HG02981 (cell line): ENCODE measurements around the gene FCSK.

Experiments used
- ATAC-seq: cut with Tn5 transposase; IDR thresholded peaks from one replicate; pipeline ENCODE4 v1.9.1; 2021; ENCODE audit warnings: mild to moderate bottlenecking, moderate library complexity; ENCODE audit not compliant: unreplicated experiment

Gene FCSK

GRCh38 chr16:70453117-70453891, 1.1 kb upstream of the FCSK start:
- no peak for ATAC-seq

- no peak for ATAC-seq
These were observed 538 bp upstream of the FCSK start for GRCh38 chr16:70453892-70454221.

GRCh38 chr16:70455910-70456309, 1.5 kb downstream of the FCSK start:
- ATAC-seq = no peak

- no peak for ATAC-seq
These were observed 3.2 kb downstream of the FCSK start for GRCh38 chr16:70457446-70458166.

GRCh38 chr16:70460737-70461261, 6.4 kb downstream of the FCSK start:
- ATAC-seq = no peak

GRCh38 chr16:70463235-70463634, 8.8 kb downstream of the FCSK start:
- no peak for ATAC-seq

- no peak for ATAC-seq
These were observed 11.8 kb downstream of the FCSK start for GRCh38 chr16:70465999-70466804.

GRCh38 chr16:70466805-70467076, 12.3 kb downstream of the FCSK start:
- no peak for ATAC-seq

GRCh38 chr16:70467113-70467512, 12.7 kb downstream of the FCSK start:
- ATAC-seq = no peak

- no peak for ATAC-seq
These were observed 13.2 kb downstream of the FCSK start for GRCh38 chr16:70467608-70468007.

- ATAC-seq = no peak
These were observed 14.6 kb downstream of the FCSK start for GRCh38 chr16:70468776-70469525.

- no peak for ATAC-seq
These were observed 15.9 kb downstream of the FCSK start for GRCh38 chr16:70470141-70470926.

- ATAC-seq = no peak
These were observed 16.5 kb downstream of the FCSK start for GRCh38 chr16:70470927-70471341.

GRCh38 chr16:70472786-70473433, 18.5 kb downstream of the FCSK start:
- no peak for ATAC-seq

- no peak for ATAC-seq
These were observed 19.3 kb downstream of the FCSK start for GRCh38 chr16:70473446-70474319.

GRCh38 chr16:70474320-70475053, 20.1 kb downstream of the FCSK start:
- ATAC-seq = no peak

GRCh38 chr16:70475054-70475871, 20.9 kb downstream of the FCSK start:
- ATAC-seq = no peak
